A549 (cell line): ENCODE measurements around the gene UBE4A. TPM values are rescaled to one million over a fixed set of nuclear protein-coding genes. Genes with fewer than 3 reads are reported as not detected.

ENCODE experiments used
- BHLHE40 ChIP-seq: IDR thresholded peaks from 2 replicates; pipeline ENCODE4 v1.6.1; 2012; ENCODE audit warnings: low read depth, low read length, inconsistent platforms
- CBX2 ChIP-seq: fragments of 200-600 bp; sonication (generic); IDR thresholded peaks from 2 replicates; pipeline ENCODE4 v1.6.1; 2016; ENCODE audit warnings: low read depth, mild to moderate bottlenecking, borderline replicate concordance
- CBX8 ChIP-seq: fragments of 200-600 bp; sonication (generic); IDR thresholded peaks from 2 replicates; pipeline ENCODE4 v1.6.1; 2016
- CHD2 ChIP-seq: fragments of 150-350 bp; IDR thresholded peaks from 2 replicates; pipeline ENCODE4 v1.6.1; 2014; ENCODE audit warnings: low read length; ENCODE audit not compliant: partially characterized antibody
- CHD4 ChIP-seq: fragments of 200-600 bp; sonication (generic); IDR thresholded peaks from 2 replicates; pipeline ENCODE4 v1.6.1; 2016; ENCODE audit warnings: antibody characterized with exemption, mild to moderate bottlenecking, borderline replicate concordance
- FOSB ChIP-seq: fragments of 250-450 bp; sonication (Bioruptor Pico); IDR thresholded peaks from 2 replicates; pipeline ENCODE4 v1.5.0; 2020; ENCODE audit warnings: mild to moderate bottlenecking, moderate library complexity
- FOSL2 ChIP-seq, 2 experiments: fragments of 450-650 bp in 1 of 2; fragments of >200 bp in 1 of 2; sonication (Bioruptor Twin) in 1 of 2; formaldehyde crosslinking; IDR thresholded peaks; 2 replicates each; pipeline versions ENCODE4 v1.5.0 to v1.6.1; 2016 to 2020; ENCODE audit warnings: mild to moderate bottlenecking in 1 of 2, moderate library complexity in 1 of 2
- GATA3 ChIP-seq: IDR thresholded peaks from 2 replicates; pipeline ENCODE4 v1.6.1; 2012; ENCODE audit warnings: borderline replicate concordance
- HDAC2 ChIP-seq: fragments of 200-600 bp; sonication (generic); IDR thresholded peaks from 2 replicates; pipeline ENCODE4 v1.6.1; 2016
- HEYL ChIP-seq: fragments of 250-450 bp; sonication (Bioruptor Pico); IDR thresholded peaks from 2 replicates; pipeline ENCODE4 v1.8.0; 2021; ENCODE audit warnings: mild to moderate bottlenecking, moderate library complexity
- HOXA7 ChIP-seq: fragments of 250-450 bp; sonication (Bioruptor Pico); IDR thresholded peaks from 2 replicates; pipeline ENCODE4 v1.5.0; 2020; ENCODE audit warnings: mild to moderate bottlenecking, moderate library complexity
- HOXB13 ChIP-seq: fragments of 250-450 bp; sonication (Bioruptor Pico); IDR thresholded peaks from 2 replicates; pipeline ENCODE4 v1.5.0; 2020; ENCODE audit warnings: low read depth, mild to moderate bottlenecking, moderate library complexity
- HOXB5 ChIP-seq: fragments of 250-450 bp; sonication (Bioruptor Pico); IDR thresholded peaks from 2 replicates; pipeline ENCODE4 v1.5.0; 2020; ENCODE audit warnings: mild to moderate bottlenecking, moderate library complexity
- KDM1A ChIP-seq: fragments of 200-600 bp; sonication (generic); IDR thresholded peaks from 2 replicates; pipeline ENCODE4 v1.6.1; 2016; ENCODE audit warnings: low read depth, mild to moderate bottlenecking
- MAFK ChIP-seq: fragments of 450-650 bp; IDR thresholded peaks from 2 replicates; pipeline ENCODE4 v1.6.1; 2014; ENCODE audit not compliant: partially characterized antibody
- NFE2L2 ChIP-seq: fragments of 150-350 bp; conservative IDR thresholded peaks from 2 replicates; pipeline ENCODE4 v1.6.1; 2014; ENCODE audit warnings: low read length
- NPAS2 ChIP-seq: fragments of 250-450 bp; sonication (Bioruptor Pico); IDR thresholded peaks from 2 replicates; pipeline ENCODE4 v1.8.0; 2022; ENCODE audit warnings: mild to moderate bottlenecking, moderate library complexity, borderline replicate concordance
- POLR2AphosphoS2 ChIP-seq: conservative IDR thresholded peaks from 2 replicates; pipeline ENCODE4 v1.6.1; 2012; ENCODE audit warnings: low read length, improper control_type of control experiment, inconsistent platforms
- RAD21 ChIP-seq, 2 experiments: fragments of >200 bp in 1 of 2; sonication (Bioruptor Twin) in 1 of 2; formaldehyde crosslinking in 1 of 2; IDR thresholded peaks in 1 of 2; conservative IDR thresholded peaks in 1 of 2; 2 replicates in 1 of 2; 3 replicates in 1 of 2; pipeline ENCODE4 v1.6.1; 2012 to 2018; ENCODE audit warnings: inconsistent platforms in 1 of 2
- RARB ChIP-seq: fragments of 250-450 bp; sonication (Bioruptor Pico); IDR thresholded peaks from 2 replicates; pipeline ENCODE4 v1.8.0; 2021; ENCODE audit warnings: mild to moderate bottlenecking, moderate library complexity
- RCOR1 ChIP-seq: fragments of 150-350 bp; IDR thresholded peaks from 2 replicates; pipeline ENCODE4 v1.6.1; 2014; ENCODE audit warnings: antibody characterized with exemption, low read length, low read depth
- RFX5 ChIP-seq: fragments of 450-650 bp; IDR thresholded peaks from 2 replicates; pipeline ENCODE4 v1.7.1; 2014; ENCODE audit warnings: antibody characterized with exemption, mild to moderate bottlenecking, moderate library complexity
- SMC3 ChIP-seq: fragments of >200 bp; sonication (Bioruptor Twin); formaldehyde crosslinking; IDR thresholded peaks from 3 replicates; pipeline ENCODE4 v1.6.1; 2018; ENCODE audit warnings: inconsistent platforms
- SREBF2 ChIP-seq: fragments of 450-650 bp; IDR thresholded peaks from 2 replicates; pipeline ENCODE4 v1.6.1; 2014; ENCODE audit warnings: mild to moderate bottlenecking, moderate library complexity
- ZNF302 ChIP-seq: fragments of 250-450 bp; sonication (Bioruptor Pico); IDR thresholded peaks from 2 replicates; pipeline ENCODE4 v1.9.0; 2021; ENCODE audit warnings: inconsistent platforms, mild to moderate bottlenecking, moderate library complexity
- ZSCAN20 ChIP-seq: fragments of 250-450 bp; sonication (Bioruptor Pico); IDR thresholded peaks from 2 replicates; pipeline ENCODE4 v1.8.0; 2022; ENCODE audit warnings: mild to moderate bottlenecking, moderate library complexity
- polyA plus RNA-seq, 4 experiments: library from polyadenylated mRNA; depleted of rRNA in 3 of 4; stranded (reverse); fragments of >200 nt; fragmentation: RNase III in 1 of 4; extraction: RNeasy Plus Mini Kit Qiagen cat#74134 plus additional on column Dnase treatment in 1 of 4; gene quantifications; 2 replicates in 3 of 4; 3 replicates in 1 of 4; pipeline ENCODE4 v1.2.3, GENCODE V29; 2011 to 2017
- TF ChIP-seq, protein P1 (sequence below): IDR thresholded peaks from 2 replicates; pipeline ENCODE4 v1.6.1; 2012
- TF ChIP-seq, protein P2 (sequence below): IDR thresholded peaks from 2 replicates; pipeline ENCODE4 v1.6.1; 2012
- TF ChIP-seq, protein P3 (sequence below): fragments of 250-450 bp; sonication (Bioruptor Pico); IDR thresholded peaks from 2 replicates; pipeline ENCODE4 v1.5.0; 2021; ENCODE audit warnings: mild to moderate bottlenecking, moderate library complexity, borderline replicate concordance
- TF ChIP-seq, protein P4 (sequence below): fragments of >200 bp; sonication (Bioruptor Twin); formaldehyde crosslinking; IDR thresholded peaks from 2 replicates; pipeline ENCODE4 v1.6.1; 2016
- TF ChIP-seq, protein P5 (sequence below): fragments of >200 bp; sonication (Bioruptor Twin); formaldehyde crosslinking; IDR thresholded peaks from 3 replicates; pipeline ENCODE4 v1.5.1; 2016
- TF ChIP-seq, protein P6 (sequence below): fragments of 200-600 bp; sonication (generic); IDR thresholded peaks from 2 replicates; pipeline ENCODE4 v1.6.1; 2016; ENCODE audit warnings: antibody characterized with exemption, mild to moderate bottlenecking, moderate library complexity
- TF ChIP-seq, protein P7 (sequence below): fragments of 150-350 bp; IDR thresholded peaks from 2 replicates; pipeline ENCODE4 v1.6.1; 2014; ENCODE audit warnings: low read depth, mild to moderate bottlenecking, low read length

Gene UBE4A
- polyA plus RNA-seq, 2 of the 4 experiments (the other 2 are of a cell fraction), result 11.4 to 18.9 TPM

DNA sequence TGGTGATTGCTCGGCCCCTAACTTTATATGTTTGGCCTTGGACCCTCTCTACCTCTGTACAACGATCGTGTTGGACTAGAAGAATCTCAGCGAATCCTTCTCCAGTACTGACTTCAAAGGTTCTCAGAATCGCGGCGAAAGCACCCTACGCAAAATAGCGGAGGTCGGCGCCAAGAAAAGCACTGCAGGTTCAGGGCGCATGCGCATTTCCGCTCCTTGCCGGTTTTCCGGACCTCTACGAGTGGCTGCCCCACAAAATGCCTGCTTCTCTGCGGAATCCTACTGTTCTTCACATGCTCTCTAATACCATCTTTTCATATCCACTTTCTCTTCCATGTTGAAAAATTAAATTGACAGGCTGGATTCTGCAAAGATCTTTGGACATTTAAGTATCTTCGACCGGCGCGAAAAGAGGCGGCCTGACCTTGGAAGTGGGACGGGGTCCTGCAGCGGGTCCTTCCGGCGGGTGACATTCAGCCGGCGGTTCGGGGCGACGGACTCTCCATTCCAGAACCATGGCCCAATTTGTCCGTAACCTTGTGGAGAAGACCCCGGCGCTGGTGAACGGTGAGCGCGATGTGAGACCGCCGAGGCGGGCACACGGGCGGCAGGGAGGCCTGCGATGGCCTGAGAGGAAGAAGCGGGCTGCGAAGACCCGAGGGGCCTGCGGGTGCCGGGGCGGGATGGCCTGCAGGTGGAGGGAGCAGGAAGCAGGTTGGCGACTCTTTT, 41.9 kb downstream of the UBE4A start, which contains the start of gene ATP5MG (continued):
- TF ChIP-seq ZSCAN20 (no peak), CBX2 (no peak), POLR2AphosphoS2 (no peak), KDM1A (no peak), RFX5 (no peak), SREBF2 (no peak), MAFK (no peak), BHLHE40 (no peak), GATA3 (no peak), HEYL (CRISPR knock-in tag) (no peak), HOXB13 (no peak), FOSB (no peak), RCOR1 (no peak), CHD4 (no peak), HOXA7 (CRISPR knock-in tag) (no peak), CBX8 (no peak), HDAC2 (no peak), FOSL2 (IDR thresholded peaks at IDR 0.05) (no peak), FOSL2 (CRISPR knock-in tag; IDR thresholded peaks at IDR 0.05) (no peak), HOXB5 (CRISPR knock-in tag) (no peak), CHD2 (no peak), RAD21 (conservative IDR thresholded peaks at IDR 0.05 in 1 of 2, IDR thresholded peaks at IDR 0.05 in 1 of 2) (no peak), RARB (CRISPR knock-in tag) (no peak), NPAS2 (CRISPR knock-in tag) (no peak), NFE2L2 (no peak), SMC3 (0 out of 3 replicates have a peak, but pooled peaks have one; percentile 5), ZNF302 (CRISPR knock-in tag) (no peak)
- TF ChIP-seq, protein P1, sequence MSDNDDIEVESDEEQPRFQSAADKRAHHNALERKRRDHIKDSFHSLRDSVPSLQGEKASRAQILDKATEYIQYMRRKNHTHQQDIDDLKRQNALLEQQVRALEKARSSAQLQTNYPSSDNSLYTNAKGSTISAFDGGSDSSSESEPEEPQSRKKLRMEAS, result peak; percentile 46; the same call in 1 of the 2 replicates
- TF ChIP-seq, protein P2, sequence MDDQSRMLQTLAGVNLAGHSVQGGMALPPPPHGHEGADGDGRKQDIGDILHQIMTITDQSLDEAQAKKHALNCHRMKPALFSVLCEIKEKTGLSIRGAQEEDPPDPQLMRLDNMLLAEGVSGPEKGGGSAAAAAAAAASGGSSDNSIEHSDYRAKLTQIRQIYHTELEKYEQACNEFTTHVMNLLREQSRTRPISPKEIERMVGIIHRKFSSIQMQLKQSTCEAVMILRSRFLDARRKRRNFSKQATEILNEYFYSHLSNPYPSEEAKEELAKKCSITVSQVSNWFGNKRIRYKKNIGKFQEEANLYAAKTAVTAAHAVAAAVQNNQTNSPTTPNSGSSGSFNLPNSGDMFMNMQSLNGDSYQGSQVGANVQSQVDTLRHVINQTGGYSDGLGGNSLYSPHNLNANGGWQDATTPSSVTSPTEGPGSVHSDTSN, result no peak
- TF ChIP-seq, protein P3, sequence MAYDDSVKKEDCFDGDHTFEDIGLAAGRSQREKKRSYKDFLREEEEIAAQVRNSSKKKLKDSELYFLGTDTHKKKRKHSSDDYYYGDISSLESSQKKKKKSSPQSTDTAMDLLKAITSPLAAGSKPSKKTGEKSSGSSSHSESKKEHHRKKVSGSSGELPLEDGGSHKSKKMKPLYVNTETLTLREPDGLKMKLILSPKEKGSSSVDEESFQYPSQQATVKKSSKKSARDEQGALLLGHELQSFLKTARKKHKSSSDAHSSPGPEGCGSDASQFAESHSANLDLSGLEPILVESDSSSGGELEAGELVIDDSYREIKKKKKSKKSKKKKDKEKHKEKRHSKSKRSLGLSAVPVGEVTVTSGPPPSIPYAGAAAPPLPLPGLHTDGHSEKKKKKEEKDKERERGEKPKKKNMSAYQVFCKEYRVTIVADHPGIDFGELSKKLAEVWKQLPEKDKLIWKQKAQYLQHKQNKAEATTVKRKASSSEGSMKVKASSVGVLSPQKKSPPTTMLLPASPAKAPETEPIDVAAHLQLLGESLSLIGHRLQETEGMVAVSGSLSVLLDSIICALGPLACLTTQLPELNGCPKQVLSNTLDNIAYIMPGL (CRISPR knock-in tag), result no peak
- TF ChIP-seq, protein P4, sequence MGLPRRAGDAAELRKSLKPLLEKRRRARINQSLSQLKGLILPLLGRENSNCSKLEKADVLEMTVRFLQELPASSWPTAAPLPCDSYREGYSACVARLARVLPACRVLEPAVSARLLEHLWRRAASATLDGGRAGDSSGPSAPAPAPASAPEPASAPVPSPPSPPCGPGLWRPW, result no peak
- TF ChIP-seq, protein P5, sequence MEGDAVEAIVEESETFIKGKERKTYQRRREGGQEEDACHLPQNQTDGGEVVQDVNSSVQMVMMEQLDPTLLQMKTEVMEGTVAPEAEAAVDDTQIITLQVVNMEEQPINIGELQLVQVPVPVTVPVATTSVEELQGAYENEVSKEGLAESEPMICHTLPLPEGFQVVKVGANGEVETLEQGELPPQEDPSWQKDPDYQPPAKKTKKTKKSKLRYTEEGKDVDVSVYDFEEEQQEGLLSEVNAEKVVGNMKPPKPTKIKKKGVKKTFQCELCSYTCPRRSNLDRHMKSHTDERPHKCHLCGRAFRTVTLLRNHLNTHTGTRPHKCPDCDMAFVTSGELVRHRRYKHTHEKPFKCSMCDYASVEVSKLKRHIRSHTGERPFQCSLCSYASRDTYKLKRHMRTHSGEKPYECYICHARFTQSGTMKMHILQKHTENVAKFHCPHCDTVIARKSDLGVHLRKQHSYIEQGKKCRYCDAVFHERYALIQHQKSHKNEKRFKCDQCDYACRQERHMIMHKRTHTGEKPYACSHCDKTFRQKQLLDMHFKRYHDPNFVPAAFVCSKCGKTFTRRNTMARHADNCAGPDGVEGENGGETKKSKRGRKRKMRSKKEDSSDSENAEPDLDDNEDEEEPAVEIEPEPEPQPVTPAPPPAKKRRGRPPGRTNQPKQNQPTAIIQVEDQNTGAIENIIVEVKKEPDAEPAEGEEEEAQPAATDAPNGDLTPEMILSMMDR, result no peak
- TF ChIP-seq, protein P6, sequence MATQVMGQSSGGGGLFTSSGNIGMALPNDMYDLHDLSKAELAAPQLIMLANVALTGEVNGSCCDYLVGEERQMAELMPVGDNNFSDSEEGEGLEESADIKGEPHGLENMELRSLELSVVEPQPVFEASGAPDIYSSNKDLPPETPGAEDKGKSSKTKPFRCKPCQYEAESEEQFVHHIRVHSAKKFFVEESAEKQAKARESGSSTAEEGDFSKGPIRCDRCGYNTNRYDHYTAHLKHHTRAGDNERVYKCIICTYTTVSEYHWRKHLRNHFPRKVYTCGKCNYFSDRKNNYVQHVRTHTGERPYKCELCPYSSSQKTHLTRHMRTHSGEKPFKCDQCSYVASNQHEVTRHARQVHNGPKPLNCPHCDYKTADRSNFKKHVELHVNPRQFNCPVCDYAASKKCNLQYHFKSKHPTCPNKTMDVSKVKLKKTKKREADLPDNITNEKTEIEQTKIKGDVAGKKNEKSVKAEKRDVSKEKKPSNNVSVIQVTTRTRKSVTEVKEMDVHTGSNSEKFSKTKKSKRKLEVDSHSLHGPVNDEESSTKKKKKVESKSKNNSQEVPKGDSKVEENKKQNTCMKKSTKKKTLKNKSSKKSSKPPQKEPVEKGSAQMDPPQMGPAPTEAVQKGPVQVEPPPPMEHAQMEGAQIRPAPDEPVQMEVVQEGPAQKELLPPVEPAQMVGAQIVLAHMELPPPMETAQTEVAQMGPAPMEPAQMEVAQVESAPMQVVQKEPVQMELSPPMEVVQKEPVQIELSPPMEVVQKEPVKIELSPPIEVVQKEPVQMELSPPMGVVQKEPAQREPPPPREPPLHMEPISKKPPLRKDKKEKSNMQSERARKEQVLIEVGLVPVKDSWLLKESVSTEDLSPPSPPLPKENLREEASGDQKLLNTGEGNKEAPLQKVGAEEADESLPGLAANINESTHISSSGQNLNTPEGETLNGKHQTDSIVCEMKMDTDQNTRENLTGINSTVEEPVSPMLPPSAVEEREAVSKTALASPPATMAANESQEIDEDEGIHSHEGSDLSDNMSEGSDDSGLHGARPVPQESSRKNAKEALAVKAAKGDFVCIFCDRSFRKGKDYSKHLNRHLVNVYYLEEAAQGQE, result no peak
- TF ChIP-seq, protein P7, sequence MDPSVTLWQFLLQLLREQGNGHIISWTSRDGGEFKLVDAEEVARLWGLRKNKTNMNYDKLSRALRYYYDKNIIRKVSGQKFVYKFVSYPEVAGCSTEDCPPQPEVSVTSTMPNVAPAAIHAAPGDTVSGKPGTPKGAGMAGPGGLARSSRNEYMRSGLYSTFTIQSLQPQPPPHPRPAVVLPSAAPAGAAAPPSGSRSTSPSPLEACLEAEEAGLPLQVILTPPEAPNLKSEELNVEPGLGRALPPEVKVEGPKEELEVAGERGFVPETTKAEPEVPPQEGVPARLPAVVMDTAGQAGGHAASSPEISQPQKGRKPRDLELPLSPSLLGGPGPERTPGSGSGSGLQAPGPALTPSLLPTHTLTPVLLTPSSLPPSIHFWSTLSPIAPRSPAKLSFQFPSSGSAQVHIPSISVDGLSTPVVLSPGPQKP, result no peak
